ENCODE measurements around the gene KRT25. TPM values are rescaled to one million over a fixed set of nuclear protein-coding genes. Genes with fewer than 3 reads are reported as not detected.

The KRT25 gene
- total RNA-seq, 1 experiment from 2014 or later = not detected

Other genes starting within 250 kb of the KRT25 start
- gene CCR7, start 189.9 kb downstream of the KRT25 start, total RNA-seq (2014; rRNA removed; shearing (Covaris generic)) = not detected in 2 replicates
- 68.5 and 92.5 TPM in 2 replicates for gene SMARCE1, start 107.5 kb downstream of the KRT25 start, total RNA-seq (2014; rRNA removed; shearing (Covaris generic))
- 0.06 TPM in 1 of 2 replicates, not detected in the other for gene KRT222, start 90.2 kb downstream of the KRT25 start, total RNA-seq (2014; rRNA removed; shearing (Covaris generic))
- not detected in 2 replicates for gene KRT24, start 51.6 kb downstream of the KRT25 start, total RNA-seq (2014; rRNA removed; shearing (Covaris generic))
- not detected in 2 replicates for gene KRT26, start 16.9 kb upstream of the KRT25 start, total RNA-seq (2014; rRNA removed; shearing (Covaris generic))
- not detected in 2 replicates for gene KRT27, start 27.2 kb upstream of the KRT25 start, total RNA-seq (2014; rRNA removed; shearing (Covaris generic))
- not detected in 2 replicates for gene KRT28, start 44.6 kb upstream of the KRT25 start, total RNA-seq (2014; rRNA removed; shearing (Covaris generic))
- gene KRT10, start 67.3 kb upstream of the KRT25 start, total RNA-seq (2014; rRNA removed; shearing (Covaris generic)) = 45.0 and 61.1 TPM in 2 replicates
- not detected in 2 replicates for gene KRT12, start 111.9 kb upstream of the KRT25 start, total RNA-seq (2014; rRNA removed; shearing (Covaris generic))
- not detected in 2 replicates for gene KRT20, start 129.9 kb upstream of the KRT25 start, total RNA-seq (2014; rRNA removed; shearing (Covaris generic))
- gene KRT23, start 182.3 kb upstream of the KRT25 start, total RNA-seq (2014; rRNA removed; shearing (Covaris generic)) = not detected in 2 replicates
- gene KRT39, start 211.6 kb upstream of the KRT25 start, total RNA-seq (2014; rRNA removed; shearing (Covaris generic)) = 0.18 TPM in 1 of 2 replicates, not detected in the other
- gene KRT40, start 229.0 kb upstream of the KRT25 start, total RNA-seq (2014; rRNA removed; shearing (Covaris generic)) = not detected in 2 replicates
- gene KRTAP3-3, start 238.8 kb upstream of the KRT25 start, total RNA-seq (2014; rRNA removed; shearing (Covaris generic)) = not detected in 2 replicates
- not detected in 2 replicates for gene KRTAP3-2, start 244.6 kb upstream of the KRT25 start, total RNA-seq (2014; rRNA removed; shearing (Covaris generic))

Measured in H4 (cell line).